Subcutaneous abdominal adipose tissue (tissue), 5 donors: ENCODE results near the gene IL2RA.
"Not testable (repeated sequence)": the region's sequence is repeated elsewhere in the genome, so short reads cannot be mapped to it uniquely, and the experiment has no call there.

Experiments used
- H3K27ac ChIP-seq: one replicate; pipeline ENCODE4 v1.7.0; 2013; ENCODE audit warnings: low read depth, mild to moderate bottlenecking, inconsistent platforms, low read length, moderate library complexity
- H3K27me3 ChIP-seq, 5 donors: one replicate each; pipeline ENCODE4 v1.7.0; 2013; ENCODE audit warnings: low read length in 5 of 5, inconsistent platforms in 1 of 5; ENCODE audit not compliant: control insufficient read depth in 5 of 5, insufficient read depth in 4 of 5
- H3K36me3 ChIP-seq, 5 donors: one replicate each; pipeline ENCODE4 v1.7.0; 2013; ENCODE audit warnings: low read length in 5 of 5; ENCODE audit not compliant: control insufficient read depth in 5 of 5, insufficient read depth in 5 of 5
- H3K4me1 ChIP-seq, 5 donors: one replicate each; pipeline ENCODE4 v1.7.0; 2013; ENCODE audit warnings: low read length in 5 of 5, mild to moderate bottlenecking in 3 of 5, moderate library complexity in 1 of 5; ENCODE audit not compliant: control insufficient read depth in 5 of 5, insufficient read depth in 5 of 5
- H3K4me3 ChIP-seq, 5 donors: one replicate each; pipeline ENCODE4 v1.7.0; 2013; ENCODE audit warnings: low read length in 5 of 5, low read depth in 1 of 5
- H3K9ac ChIP-seq, 5 donors: one replicate each; pipeline ENCODE4 v1.7.0; 2013; ENCODE audit warnings: low read length in 5 of 5, mild to moderate bottlenecking in 4 of 5, moderate library complexity in 3 of 5
- H3K9me3 ChIP-seq, 5 donors: one replicate each; pipeline ENCODE4 v1.7.0; 2013; ENCODE audit warnings: low read length in 5 of 5; ENCODE audit not compliant: control insufficient read depth in 5 of 5
- donor health status: healthy.
- donor health status: healthy.
- donor health status: healthy.
- donor health status: healthy.
- donor health status: healthy.

IL2RA gene

GRCh38 chr10:6062101-6062771 lies at the start of gene IL2RA:
Gene IL2RA (minus strand): TSS chr10:6062367. CDS start chr10:6062151, 216 bp downstream.
- Histone ChIP-seq H3K36me3 (no peaks in the 10 kb centered on the region), H3K27me3 (no peaks in the 10 kb centered on the region), H3K27ac (no peak within 1 kb of the TSS), H3K4me3 (peak within 1 kb of the TSS in 2 of 5 donors; percentile 13 to 56), H3K4me1 (peaks cover 4 to 25% (median 22%) of the 10 kb centered on the region in 5 donors), H3K9ac (peak within 1 kb of the TSS in 1 of 5 donors; percentile 31), H3K9me3 (no peaks in the 10 kb centered on the region)

- H3K9me3 ChIP-seq, result no peaks in the 10 kb centered on the region
- no peaks in the 10 kb centered on the region for H3K27me3 ChIP-seq
- H3K9ac ChIP-seq, result no peak overlapping the region
- peaks cover 37 to 95% (median 82%) of the 10 kb centered on the region in 5 donors for H3K36me3 ChIP-seq
- no peak overlapping the region for H3K4me3 ChIP-seq
- peaks cover 0 to 11% (median 9%) of the 10 kb centered on the region in 5 donors for H3K4me1 ChIP-seq
- no peak overlapping the region for H3K27ac ChIP-seq
Measured at GRCh38 chr10:6110136-6110535, 48.0 kb upstream of the IL2RA start.

- no peak overlapping the region for H3K9ac ChIP-seq
- peaks cover 0 to 5% (median 2%) of the 10 kb centered on the region in 5 donors for H3K4me1 ChIP-seq
- H3K4me3 ChIP-seq, result no peak overlapping the region
- no peak overlapping the region for H3K27ac ChIP-seq
- no peaks in the 10 kb centered on the region for H3K9me3 ChIP-seq
- peaks cover 36 to 93% (median 81%) of the 10 kb centered on the region in 5 donors for H3K36me3 ChIP-seq
- H3K27me3 ChIP-seq, result no peaks in the 10 kb centered on the region
Measured at GRCh38 chr10:6109444-6109775, 47.2 kb upstream of the IL2RA start.

GRCh38 chr10:6108631-6109443 lies 46.7 kb upstream of the IL2RA start:
- Histone ChIP-seq H3K27ac (no peak overlapping the region), H3K4me1 (peaks cover 0 to 8% (median 0%) of the 10 kb centered on the region in 5 donors), H3K9ac (no peak overlapping the region), H3K36me3 (peaks cover 30 to 89% (median 77%) of the 10 kb centered on the region in 5 donors), H3K27me3 (no peaks in the 10 kb centered on the region), H3K4me3 (no peak overlapping the region), H3K9me3 (no peaks in the 10 kb centered on the region)

GRCh38 chr10:6108072-6108471 lies 45.9 kb upstream of the IL2RA start:
- H3K4me3 ChIP-seq, result no peak overlapping the region
- peaks cover 0 to 8% (median 0%) of the 10 kb centered on the region in 5 donors for H3K4me1 ChIP-seq
- H3K27me3 ChIP-seq, result no peaks in the 10 kb centered on the region
- H3K9me3 ChIP-seq, result no peaks in the 10 kb centered on the region
- H3K9ac ChIP-seq, result no peak overlapping the region
- peaks cover 27 to 86% (median 71%) of the 10 kb centered on the region in 5 donors for H3K36me3 ChIP-seq
- H3K27ac ChIP-seq, result no peak overlapping the region

- H3K9ac ChIP-seq, H3K27me3 ChIP-seq, H3K27ac ChIP-seq, H3K4me1 ChIP-seq, H3K4me3 ChIP-seq, H3K9me3 ChIP-seq: not testable (repeated sequence)
- H3K36me3 ChIP-seq, result peaks cover 24 to 86% (median 69%) of the 10 kb centered on the region in 5 donors
Measured at GRCh38 chr10:6107616-6108015, 45.4 kb upstream of the IL2RA start.

- Histone ChIP-seq H3K36me3 (peaks cover 31 to 76% (median 51%) of the 10 kb centered on the region in 5 donors), H3K9ac (peak overlapping the region in 2 of 5 donors; percentile 29 to 35), H3K4me1 (peaks cover 0 to 8% (median 0%) of the 10 kb centered on the region in 5 donors)
Measured at GRCh38 chr10:6103591-6103990, 41.4 kb upstream of the IL2RA start.

GRCh38 chr10:6102128-6102527 lies 40.0 kb upstream of the IL2RA start:
- H3K4me1 ChIP-seq, result peaks cover 0 to 11% (median under 1%) of the 10 kb centered on the region in 5 donors
- no peaks in the 10 kb centered on the region for H3K9me3 ChIP-seq
- H3K4me3 ChIP-seq, result no peak overlapping the region
- H3K9ac ChIP-seq, result no peak overlapping the region
- peaks cover 34 to 78% (median 47%) of the 10 kb centered on the region in 5 donors for H3K36me3 ChIP-seq
- no peaks in the 10 kb centered on the region for H3K27me3 ChIP-seq
- H3K27ac ChIP-seq, result no peak overlapping the region

More at GRCh38 chr10:6103591-6103990, 41.4 kb upstream of the IL2RA start:
- H3K27me3 ChIP-seq, result no peaks in the 10 kb centered on the region
- H3K9me3 ChIP-seq, result no peaks in the 10 kb centered on the region
- H3K4me3 ChIP-seq, result no peak overlapping the region
- peak overlapping the region; percentile 78 for H3K27ac ChIP-seq

GRCh38 chr10:6101181-6101580 lies 39.0 kb upstream of the IL2RA start:
- no peak overlapping the region for H3K27ac ChIP-seq
- H3K36me3 ChIP-seq, result peaks cover 26 to 70% (median 41%) of the 10 kb centered on the region in 5 donors
- H3K27me3 ChIP-seq, result no peaks in the 10 kb centered on the region

GRCh38 chr10:6100370-6100769 lies 38.2 kb upstream of the IL2RA start:
- Histone ChIP-seq H3K9ac (no peak overlapping the region), H3K36me3 (peaks cover 20 to 64% (median 35%) of the 10 kb centered on the region in 5 donors), H3K4me3 (no peak overlapping the region), H3K9me3 (no peaks in the 10 kb centered on the region), H3K27me3 (no peaks in the 10 kb centered on the region), H3K4me1 (peaks cover 5 to 26% (median 18%) of the 10 kb centered on the region in 5 donors), H3K27ac (no peak overlapping the region)

More at GRCh38 chr10:6101181-6101580, 39.0 kb upstream of the IL2RA start:
- Histone ChIP-seq H3K4me1 (peaks cover under 1 to 18% (median 10%) of the 10 kb centered on the region in 5 donors), H3K9me3 (no peaks in the 10 kb centered on the region), H3K9ac (no peak overlapping the region), H3K4me3 (no peak overlapping the region)
